HCT116 (cell line): ENCODE results near the gene MLC1.

ENCODE experiments used
- CTCF ChIP-seq, 3 experiments: fragments of 200-600 bp in 1 of 3; sonication (generic) in 1 of 3; IDR thresholded peaks in 2 of 3; conservative IDR thresholded peaks in 1 of 3; 2 replicates each; pipeline ENCODE4 v1.5.1; 2012 to 2017; ENCODE audit warnings: low read depth in 2 of 3, low read length in 2 of 3, antibody characterized with exemption in 1 of 3, borderline replicate concordance in 1 of 3, control low read depth in 1 of 3, mild to moderate bottlenecking in 1 of 3, mixed read lengths in 1 of 3, mixed run types in 1 of 3, moderate library complexity in 1 of 3; ENCODE audit not compliant: insufficient read depth in 1 of 3
- EZH2 ChIP-seq: fragments of 200-600 bp; sonication (generic); IDR thresholded peaks from 2 replicates; pipeline ENCODE4 v1.6.1; 2017; ENCODE audit warnings: antibody characterized with exemption, mixed run types
- MAX ChIP-seq: IDR thresholded peaks from 2 replicates; pipeline ENCODE4 v1.6.1; 2012
- POLR2A ChIP-seq: IDR thresholded peaks from 2 replicates; pipeline ENCODE4 v1.7.0; 2011; ENCODE audit warnings: borderline replicate concordance; ENCODE audit not compliant: insufficient read depth, insufficient read length; ENCODE audit errors: extremely low read depth
- POLR2AphosphoS5 ChIP-seq: IDR thresholded peaks from 2 replicates; pipeline ENCODE4 v1.6.1; 2011; ENCODE audit warnings: mild to moderate bottlenecking, low read depth, low read length, moderate library complexity
- SIN3A ChIP-seq: IDR thresholded peaks from 2 replicates; pipeline ENCODE4 v1.6.1; 2012; ENCODE audit warnings: low read depth

- TF ChIP-seq CTCF (IDR thresholded peaks at IDR 0.05 in 2 of 3, conservative IDR thresholded peaks at IDR 0.05 in 1 of 3; ENCODE audit: borderline replicate concordance in 1 of 3, insufficient read depth in 1 of 3, low read depth in 2 of 3, low read length in 2 of 3) (no peak), POLR2A (no peak), POLR2AphosphoS5 (no peak), SIN3A (no peak), MAX (no peak), EZH2 (no peak)
These were observed 7.0 kb downstream of the MLC1 start for GRCh38 chr22:50078246-50078645.
